Pancreas (tissue), 10 donors: Measurements from ENCODE around the gene PITPNC1. TPM values are rescaled to one million over a fixed set of nuclear protein-coding genes. Genes with fewer than 3 reads are reported as not detected.
"Not testable (repeated sequence)": the region's sequence is repeated elsewhere in the genome, so short reads cannot be mapped to it uniquely, and the experiment has no call there.

Experiments
- ATAC-seq, 4 donors: fragments of 200-7000 bp; cut with Tn5 transposase; one replicate each; pipeline versions ENCODE4 v1.8.0 to v1.9.1; 2020; ENCODE audit warnings: mild to moderate bottlenecking in 4 of 4, moderate library complexity in 4 of 4
- DNase-seq, 6 donors: peaks; one replicate each; pipeline ENCODE4 v3.0.0-alpha.2; 2020
- FAIRE-seq: peaks from 2 replicates; lab custom pipeline; 2012; peaks lifted over from hg19 to GRCh38; lab: Jason Lieb, UNC
- H3K27ac ChIP-seq, 4 donors: fragments of 200-600 bp; sonication (generic); 1 replicate in 3 of 4; 2 replicates in 1 of 4; pipeline versions ENCODE4 v1.5.0 to v1.8.0; 2020
- H3K27me3 ChIP-seq, 4 donors: fragments of 200-600 bp; one replicate each; pipeline ENCODE4 v1.8.0; 2021
- H3K36me3 ChIP-seq, 3 donors: fragments of 200-600 bp; sonication (generic) in 1 of 3; one replicate each; pipeline versions ENCODE4 v1.5.0 to v1.8.0; 2020 to 2021
- H3K4me1 ChIP-seq, 3 donors: fragments of 200-600 bp; one replicate each; pipeline ENCODE4 v1.8.0; 2021
- H3K4me3 ChIP-seq, 4 donors: fragments of 200-600 bp; sonication (generic) in 2 of 4; one replicate each; pipeline versions ENCODE4 v1.5.0 to v1.8.0; 2020 to 2021
- H3K9me3 ChIP-seq, 4 donors: fragments of 200-600 bp; one replicate each; pipeline ENCODE4 v1.8.0; 2021
- WGBS, 2 donors: extraction: QIAGEN DNeasy Blood & Tissue Kit; methylation state at CpG; one replicate each; pipeline ENCODE4 v1.1.7; 2013; 5-methylcytosine and 5-hydroxymethylcytosine counted together
- intact Hi-C, 3 donors: fragments of 100-400 bp; cut with DNase I; formaldehyde crosslinking; loops; one replicate each; pipeline versions ENCODE4 v1.11.1 to v1.14.2; 2022
- polyA plus RNA-seq, 2 donors: library from polyadenylated mRNA; stranded (reverse); fragments of 200-250 nt; gene quantifications; one replicate each; pipeline ENCODE4 v1.2.3, GENCODE V29; 2013
- total RNA-seq, 6 donors: library from RNA; stranded (reverse); fragmentation: NEBNext Ultra II Directional in 4 of 6; extraction: Animal tissue kit (Norgen Biotek cat#: 25700) in 4 of 6; gene quantifications; one replicate each; pipeline versions ENCODE4 v1.2.1 to v1.2.4, GENCODE V29; 2021 to 2023
- TF ChIP-seq, protein P1 (sequence below), 4 donors: fragments of 200-600 bp; sonication (generic) in 3 of 4; IDR thresholded peaks; one replicate each; pipeline versions ENCODE4 v1.5.0 to v1.8.0; 2021; ENCODE audit warnings: antibody characterized with exemption in 4 of 4
- donor health status: healthy with polysubstance abuse.
- donor health status: DM: no; HTN: no; CAD: no; lungs with moderate emphysema.
- donor health status: DM: no; HTN: no; CAD: no.
- donor health status: control.
- donor health status: control.
- donor health status: Bipolar disorder and iron deficiency.
- donor health status: DM: yes; HTN: yes; CAD: no.
- donor health status: DM: no; HTN: no; CAD: no.
- donor health status: DM: no; HTN: no; CAD: no.
- donor health status: DM: yes; HTN: yes; CAD: no.

Gene PITPNC1
- total and polyA plus RNA-seq, 8 donors, result 9.5 to 28.8 (median 24.4) TPM

DNA sequence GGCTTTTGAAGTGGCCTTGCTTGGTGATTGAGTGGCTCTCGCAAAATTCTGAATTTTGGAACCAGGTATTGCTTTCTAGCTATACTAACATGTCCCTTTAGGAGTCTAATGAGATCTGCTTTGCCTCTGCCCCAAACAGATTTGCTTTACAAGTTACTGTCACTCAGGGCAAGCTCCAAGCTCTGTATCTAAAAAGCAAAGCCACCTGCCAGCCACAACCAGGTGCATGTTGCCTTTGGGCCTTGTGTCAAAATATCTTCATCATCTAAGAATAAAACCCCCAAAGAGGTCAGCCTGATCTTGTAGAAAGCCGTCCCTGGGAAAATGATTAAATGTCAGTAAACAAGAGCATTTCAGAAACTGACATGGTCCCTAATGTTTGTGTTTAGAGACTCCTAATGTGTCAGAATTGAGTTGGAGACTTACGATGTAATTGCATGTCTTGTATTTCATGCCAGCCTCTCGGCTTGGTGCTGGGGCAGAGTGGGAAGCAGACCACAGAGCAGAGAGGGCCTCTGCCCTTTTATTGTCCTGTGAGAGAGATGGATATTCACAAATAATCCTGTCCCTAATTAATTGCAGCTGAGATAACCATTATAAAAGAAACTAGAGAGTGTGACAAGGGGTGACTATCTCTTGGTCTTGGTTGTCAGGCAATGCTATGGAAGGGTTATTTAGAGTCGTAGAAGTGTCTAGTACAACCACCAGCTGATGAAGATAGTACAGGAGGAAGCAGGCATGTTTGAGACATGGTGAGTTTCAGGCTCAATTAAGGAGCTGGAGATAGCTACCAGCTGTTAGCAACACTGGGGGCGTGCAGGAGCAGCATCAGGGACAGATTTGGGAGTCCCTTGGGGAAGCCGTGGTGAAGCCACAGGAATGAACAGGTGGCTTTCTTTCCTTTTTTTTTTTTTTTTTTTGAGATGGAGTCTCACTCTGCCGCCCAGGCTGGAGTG lies 90.7 kb downstream of the PITPNC1 start:
- ATAC-seq (no peak), DNase-seq (no peak), FAIRE-seq (no peak)
- TF ChIP-seq, protein P1, sequence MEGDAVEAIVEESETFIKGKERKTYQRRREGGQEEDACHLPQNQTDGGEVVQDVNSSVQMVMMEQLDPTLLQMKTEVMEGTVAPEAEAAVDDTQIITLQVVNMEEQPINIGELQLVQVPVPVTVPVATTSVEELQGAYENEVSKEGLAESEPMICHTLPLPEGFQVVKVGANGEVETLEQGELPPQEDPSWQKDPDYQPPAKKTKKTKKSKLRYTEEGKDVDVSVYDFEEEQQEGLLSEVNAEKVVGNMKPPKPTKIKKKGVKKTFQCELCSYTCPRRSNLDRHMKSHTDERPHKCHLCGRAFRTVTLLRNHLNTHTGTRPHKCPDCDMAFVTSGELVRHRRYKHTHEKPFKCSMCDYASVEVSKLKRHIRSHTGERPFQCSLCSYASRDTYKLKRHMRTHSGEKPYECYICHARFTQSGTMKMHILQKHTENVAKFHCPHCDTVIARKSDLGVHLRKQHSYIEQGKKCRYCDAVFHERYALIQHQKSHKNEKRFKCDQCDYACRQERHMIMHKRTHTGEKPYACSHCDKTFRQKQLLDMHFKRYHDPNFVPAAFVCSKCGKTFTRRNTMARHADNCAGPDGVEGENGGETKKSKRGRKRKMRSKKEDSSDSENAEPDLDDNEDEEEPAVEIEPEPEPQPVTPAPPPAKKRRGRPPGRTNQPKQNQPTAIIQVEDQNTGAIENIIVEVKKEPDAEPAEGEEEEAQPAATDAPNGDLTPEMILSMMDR (IDR thresholded peaks at IDR 0.05), result no peak
- no peaks in the 10 kb centered on the region for H3K36me3 ChIP-seq
- H3K9me3 ChIP-seq, result no peaks in the 10 kb centered on the region
- intact Hi-C loops, result no loop called here
- no peaks in the 10 kb centered on the region for H3K27me3 ChIP-seq
- WGBS, 2 donors, result 78 to 79% methylated on average over 7 to 8 of the region's 8 CpGs
- H3K4me3 ChIP-seq, result no peak overlapping the region
- no peaks in the 10 kb centered on the region for H3K4me1 ChIP-seq
- H3K27ac ChIP-seq, result no peak overlapping the region

DNA sequence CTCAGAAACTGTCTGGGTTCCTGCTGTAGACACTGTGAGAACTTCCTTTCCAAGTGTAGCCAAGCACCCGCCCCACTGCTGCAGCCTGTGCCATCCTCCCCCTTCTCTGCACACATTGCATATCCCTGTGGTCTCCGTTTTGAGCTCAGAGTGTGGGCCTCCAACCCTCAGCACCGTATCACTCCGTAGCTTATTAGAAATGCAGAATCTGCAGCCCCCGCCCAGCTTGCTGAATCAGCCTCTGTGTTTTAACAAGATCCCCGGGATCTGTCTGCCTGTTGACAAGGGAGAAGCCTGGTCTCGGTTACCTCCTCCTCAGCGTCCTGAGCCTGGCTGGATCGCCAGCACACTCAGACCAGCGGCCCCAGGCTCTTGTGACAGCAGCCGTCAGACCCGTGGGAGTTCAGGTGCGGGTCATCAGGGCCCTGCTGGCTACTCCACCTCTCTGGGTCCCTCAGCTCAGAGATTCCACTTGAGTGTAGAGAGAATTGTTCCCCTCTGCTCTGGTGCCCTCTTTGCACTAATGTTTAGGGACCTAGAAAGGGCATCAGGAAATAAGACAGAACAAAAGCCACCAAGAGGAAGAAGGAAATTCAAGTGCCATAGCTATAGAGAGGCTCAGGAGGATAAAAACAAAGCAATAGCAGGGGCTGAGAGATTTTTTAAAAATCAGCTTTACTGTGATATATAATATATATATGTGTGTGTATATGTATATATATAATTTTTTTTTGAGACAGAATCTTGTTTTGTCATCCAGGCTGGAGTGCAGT lies 92.3 kb downstream of the PITPNC1 start:
- Histone ChIP-seq H3K4me3 (no peak overlapping the region), H3K9me3 (no peaks in the 10 kb centered on the region), H3K27ac (peak overlapping the region in 1 of 4 donors; percentile 19), H3K36me3 (no peaks in the 10 kb centered on the region), H3K27me3 (no peaks in the 10 kb centered on the region), H3K4me1 (no peaks in the 10 kb centered on the region)
- FAIRE-seq (no peak), ATAC-seq (peak in 3 of 4 donors; percentile 31 to 48 (median 42)), DNase-seq (no peak)
- TF ChIP-seq, protein P1 (IDR thresholded peaks at IDR 0.05), result no peak
- intact Hi-C loops, result no loop called here
- WGBS, 2 donors, result 79 to 82% methylated on average over 13 of the region's 13 CpGs

DNA sequence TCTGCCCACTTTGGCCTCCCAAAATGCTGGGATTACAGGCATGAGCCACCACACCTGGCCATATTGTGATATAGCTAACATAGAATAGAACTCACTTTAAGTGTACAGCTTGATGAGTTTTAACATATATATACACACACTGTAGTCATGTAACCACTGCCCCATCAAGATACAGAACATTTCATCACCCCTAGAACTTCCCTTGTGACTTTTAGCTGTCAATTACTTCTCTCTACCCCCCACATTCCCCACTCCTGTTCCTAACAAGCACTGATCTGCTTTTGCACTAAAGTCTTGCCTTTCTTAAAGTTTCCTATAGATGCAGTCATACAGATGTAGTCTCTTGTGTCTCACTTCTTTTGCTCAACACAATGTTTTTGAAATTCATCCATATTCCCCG lies 93.1 kb downstream of the PITPNC1 start:
- intact Hi-C loops, result loop anchor here in 1 of 3 donors (10.0 kb wide), 1 partner anchor 75 kb away; no protein-coding TSS in a partner anchor
- DNase-seq, result no peak
- no peak for ATAC-seq
- no peaks in the 10 kb centered on the region for H3K36me3 ChIP-seq
- peaks cover 0 to 3% (median 0%) of the 10 kb centered on the region in 3 donors for H3K4me1 ChIP-seq
- H3K4me3 ChIP-seq, result no peak overlapping the region
- H3K27me3 ChIP-seq, result no peaks in the 10 kb centered on the region
- no peak overlapping the region for H3K27ac ChIP-seq
- no peak for FAIRE-seq
- TF ChIP-seq, protein P1 (IDR thresholded peaks at IDR 0.05), result no peak
- H3K9me3 ChIP-seq, result no peaks in the 10 kb centered on the region
- WGBS, 2 donors, result 96 to 100% methylated on average over 1 of the region's 1 CpG

DNA sequence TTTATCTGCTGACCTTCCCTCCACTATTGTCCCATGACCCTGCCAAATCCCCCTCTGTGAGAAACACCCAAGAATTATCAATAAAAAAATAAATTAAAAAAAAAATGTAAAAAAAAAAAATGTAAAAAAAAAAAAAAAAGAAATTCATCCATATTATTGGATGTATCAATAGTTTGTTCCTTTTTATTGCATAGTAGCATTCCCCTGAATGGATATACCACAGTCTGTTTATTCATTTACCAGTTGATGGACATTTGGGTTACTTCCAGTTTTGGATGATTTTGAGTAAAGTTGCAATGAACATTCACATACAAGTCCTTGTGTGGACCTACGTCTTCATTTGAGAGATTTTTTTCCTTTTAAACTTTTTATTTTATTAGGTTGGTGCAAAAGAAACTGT lies 94.0 kb downstream of the PITPNC1 start:
- intact Hi-C loops, result loop anchor here in 1 of 3 donors (10.0 kb wide), 1 partner anchor 76 kb away; no protein-coding TSS in a partner anchor
- FAIRE-seq (no peak), DNase-seq (no peak), ATAC-seq (no peak)
- no peak overlapping the region for H3K27ac ChIP-seq
- H3K4me3 ChIP-seq, result no peak overlapping the region
- TF ChIP-seq, protein P1 (IDR thresholded peaks at IDR 0.05), result no peak
- WGBS, 2 donors, result 96 to 99% methylated on average over 1 of the region's 1 CpG
- H3K36me3 ChIP-seq, result no peaks in the 10 kb centered on the region
- no peaks in the 10 kb centered on the region for H3K27me3 ChIP-seq
- H3K9me3 ChIP-seq, result no peaks in the 10 kb centered on the region
- H3K4me1 ChIP-seq, result peaks cover 0 to 7% (median 3%) of the 10 kb centered on the region in 3 donors

DNA sequence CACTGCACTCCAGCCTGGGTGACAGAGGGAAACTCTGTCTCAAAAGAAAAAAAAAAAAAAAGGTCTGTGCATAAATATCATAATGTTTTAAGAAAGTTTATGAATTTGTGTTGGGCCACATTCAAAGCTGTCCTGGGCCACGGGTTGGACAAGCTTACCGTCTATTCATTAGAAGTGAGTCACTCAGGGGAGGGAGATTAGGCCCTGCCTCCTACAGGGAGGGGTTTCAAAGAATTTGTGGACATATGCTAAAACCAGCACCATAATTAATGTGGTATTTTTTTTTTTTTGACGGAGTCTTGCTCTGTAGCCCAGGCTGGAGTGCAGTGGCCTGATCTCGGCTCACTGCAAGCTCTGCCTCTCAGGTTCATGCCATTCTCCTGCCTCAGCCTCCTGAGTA lies 95.5 kb downstream of the PITPNC1 start:
- not testable (repeated sequence) for H3K36me3 ChIP-seq, H3K9me3 ChIP-seq, H3K27ac ChIP-seq, FAIRE-seq, ATAC-seq, H3K4me3 ChIP-seq, DNase-seq, H3K27me3 ChIP-seq, H3K4me1 ChIP-seq
- 91 to 92% methylated on average over 4 of the region's 4 CpGs for WGBS, 2 donors
- intact Hi-C loops, result loop anchor here in 1 of 3 donors (10.0 kb wide), 1 partner anchor 78 kb away; no protein-coding TSS in a partner anchor
